ENCODE measurements around the gene ELOA.

The ELOA gene

DNA sequence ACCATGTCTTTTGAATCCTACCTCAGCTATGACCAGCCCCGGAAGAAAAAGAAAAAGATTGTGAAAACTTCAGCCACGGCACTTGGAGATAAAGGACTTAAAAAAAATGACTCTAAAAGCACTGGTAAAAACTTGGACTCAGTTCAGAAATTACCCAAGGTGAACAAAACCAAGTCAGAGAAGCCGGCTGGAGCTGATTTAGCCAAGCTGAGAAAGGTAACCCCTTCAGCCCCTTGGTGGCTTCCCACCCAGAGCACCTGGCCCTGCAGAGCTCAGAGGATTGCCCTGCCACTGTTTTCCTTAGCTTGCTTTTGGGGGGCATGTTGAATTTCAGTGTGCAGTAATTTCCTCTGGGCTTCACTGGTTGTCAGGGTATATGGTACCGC lies 8.5 kb downstream of the ELOA start:
- DNase-seq (ENCODE audit: low read depth) = no peak
- H3K4me3 ChIP-seq (ENCODE audit: low read depth, low read length) = no peak overlapping the region
- TF ChIP-seq, protein P1, sequence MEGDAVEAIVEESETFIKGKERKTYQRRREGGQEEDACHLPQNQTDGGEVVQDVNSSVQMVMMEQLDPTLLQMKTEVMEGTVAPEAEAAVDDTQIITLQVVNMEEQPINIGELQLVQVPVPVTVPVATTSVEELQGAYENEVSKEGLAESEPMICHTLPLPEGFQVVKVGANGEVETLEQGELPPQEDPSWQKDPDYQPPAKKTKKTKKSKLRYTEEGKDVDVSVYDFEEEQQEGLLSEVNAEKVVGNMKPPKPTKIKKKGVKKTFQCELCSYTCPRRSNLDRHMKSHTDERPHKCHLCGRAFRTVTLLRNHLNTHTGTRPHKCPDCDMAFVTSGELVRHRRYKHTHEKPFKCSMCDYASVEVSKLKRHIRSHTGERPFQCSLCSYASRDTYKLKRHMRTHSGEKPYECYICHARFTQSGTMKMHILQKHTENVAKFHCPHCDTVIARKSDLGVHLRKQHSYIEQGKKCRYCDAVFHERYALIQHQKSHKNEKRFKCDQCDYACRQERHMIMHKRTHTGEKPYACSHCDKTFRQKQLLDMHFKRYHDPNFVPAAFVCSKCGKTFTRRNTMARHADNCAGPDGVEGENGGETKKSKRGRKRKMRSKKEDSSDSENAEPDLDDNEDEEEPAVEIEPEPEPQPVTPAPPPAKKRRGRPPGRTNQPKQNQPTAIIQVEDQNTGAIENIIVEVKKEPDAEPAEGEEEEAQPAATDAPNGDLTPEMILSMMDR (IDR thresholded peaks at IDR 0.05; ENCODE audit: low read depth, low read length, missing control alignments) = no peak

GRCh38 chr1:23752909-23753308 lies 9.6 kb downstream of the ELOA start:
- no peak overlapping the region for H3K4me3 ChIP-seq (ENCODE audit: low read depth, low read length)
- TF ChIP-seq, protein P1 (IDR thresholded peaks at IDR 0.05; ENCODE audit: low read depth, low read length, missing control alignments) = no peak
- DNase-seq (ENCODE audit: low read depth) = no peak

GRCh38 chr1:23756676-23757075 lies 13.4 kb downstream of the ELOA start:
- TF ChIP-seq, protein P1 (IDR thresholded peaks at IDR 0.05; ENCODE audit: low read depth, low read length, missing control alignments) = no peak
- no peak for DNase-seq (ENCODE audit: low read depth)
- no peak overlapping the region for H3K4me3 ChIP-seq (ENCODE audit: low read depth, low read length)

GRCh38 chr1:23757812-23758211 lies 14.5 kb downstream of the ELOA start:
- TF ChIP-seq, protein P1 (IDR thresholded peaks at IDR 0.05; ENCODE audit: low read depth, low read length, missing control alignments) = no peak
- no peak overlapping the region for H3K4me3 ChIP-seq (ENCODE audit: low read depth, low read length)
- no peak for DNase-seq (ENCODE audit: low read depth)

DNA sequence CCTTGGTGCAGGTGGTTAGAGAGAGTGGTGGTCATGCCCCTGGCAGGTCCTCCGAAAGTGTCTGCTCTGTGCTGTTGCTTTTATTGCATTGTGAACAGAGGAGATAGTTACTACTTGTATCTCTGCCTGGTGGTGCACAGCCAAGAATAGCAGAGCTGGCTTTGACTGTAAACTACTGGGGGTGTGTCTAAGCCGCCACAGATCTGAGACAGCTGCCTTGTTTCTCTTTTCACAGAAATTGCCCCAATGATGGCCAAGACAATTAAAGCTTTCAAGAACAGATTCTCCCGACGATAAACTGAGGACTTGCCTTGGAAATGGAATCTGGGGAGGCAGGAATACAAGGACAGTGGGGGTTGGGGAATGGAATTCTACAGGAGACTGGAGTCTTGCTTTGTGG lies 16.0 kb downstream of the ELOA start:
- DNase-seq (ENCODE audit: low read depth) = no peak
- H3K4me3 ChIP-seq (ENCODE audit: low read depth, low read length) = no peak overlapping the region
- TF ChIP-seq, protein P1 (IDR thresholded peaks at IDR 0.05; ENCODE audit: low read depth, low read length, missing control alignments) = no peak

DNA sequence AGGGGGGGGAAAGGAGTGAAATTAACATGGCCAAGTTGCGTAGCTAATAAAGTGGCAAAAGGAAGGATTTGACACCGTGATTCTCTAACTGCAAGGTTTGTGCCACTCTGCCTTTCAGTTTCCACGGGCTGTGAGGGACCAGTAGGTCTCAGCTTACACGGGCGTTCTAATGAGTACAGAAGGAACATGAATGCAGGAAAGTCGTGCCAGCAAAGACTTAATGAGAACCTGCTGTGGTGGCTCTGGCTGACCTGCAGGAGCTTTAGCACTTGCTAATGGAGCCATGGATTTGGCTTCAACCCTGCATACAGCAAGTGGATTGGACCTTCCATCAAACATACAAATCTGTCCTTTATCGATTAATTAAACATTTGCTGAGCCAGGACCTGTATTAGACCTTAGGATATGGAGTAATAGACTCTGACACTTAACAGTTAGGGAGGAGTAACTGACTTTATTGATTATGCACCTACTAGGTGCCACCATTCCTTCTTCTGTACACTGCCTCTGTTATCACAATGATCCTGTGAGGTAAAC lies 19.8 kb downstream of the ELOA start:
- no peak overlapping the region for H3K4me3 ChIP-seq (ENCODE audit: low read depth, low read length)
- TF ChIP-seq, protein P1 (IDR thresholded peaks at IDR 0.05; ENCODE audit: low read depth, low read length, missing control alignments) = no peak
- no peak for DNase-seq (ENCODE audit: low read depth)

- TF ChIP-seq, protein P1 (IDR thresholded peaks at IDR 0.05; ENCODE audit: low read depth, low read length, missing control alignments) = no peak
- H3K4me3 ChIP-seq (ENCODE audit: low read depth, low read length) = no peak overlapping the region
- no peak for DNase-seq (ENCODE audit: low read depth)
Observed at GRCh38 chr1:23768733-23769132, 25.5 kb downstream of the ELOA start.
